Activated T-cell treated with anti-CD3 and anti-CD28 coated beads, Interleukin-2, amount 50 U/mL, for 4 hours (primary cell): Measurements from ENCODE around the gene COX6B2. TPM values are rescaled to one million over a fixed set of nuclear protein-coding genes. Genes with fewer than 3 reads are reported as not detected.
"Not testable (repeated sequence)": the region's sequence is repeated elsewhere in the genome, so short reads cannot be mapped to it uniquely, and the experiment has no call there.

Experiments used
- ATAC-seq, 2 donors: fragments of 200-7000 bp; cut with Tn5 transposase; one replicate each; pipeline ENCODE4 v1.10.0; 2021
- DNase-seq: peaks from one replicate; pipeline ENCODE4 v3.0.0-alpha.2; 2020
- H3K27me3 Mint-ChIP-seq: one replicate; pipeline ENCODE4 v1.8.0; 2021; ENCODE audit warnings: low read depth, mixed read lengths
- H3K36me3 Mint-ChIP-seq: one replicate; pipeline ENCODE4 v1.8.0; 2022; ENCODE audit warnings: mixed read lengths; ENCODE audit not compliant: insufficient read depth
- H3K4me1 Mint-ChIP-seq: one replicate; pipeline ENCODE4 v1.8.0; 2021; ENCODE audit warnings: low read depth, mixed read lengths
- H3K4me3 Mint-ChIP-seq: one replicate; pipeline ENCODE4 v1.8.0; 2021; ENCODE audit warnings: mild to moderate bottlenecking, moderate library complexity, mixed read lengths
- H3K9me3 Mint-ChIP-seq: one replicate; pipeline ENCODE4 v1.8.0; 2021; ENCODE audit warnings: mixed read lengths
- total RNA-seq, 3 donors: library from RNA; stranded (reverse); gene quantifications; one replicate each; pipeline ENCODE4 v1.2.1, GENCODE V29; 2021

COX6B2 gene, protein sequence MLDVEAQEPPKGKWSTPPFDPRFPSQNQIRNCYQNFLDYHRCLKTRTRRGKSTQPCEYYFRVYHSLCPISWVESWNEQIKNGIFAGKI
- not detected for total RNA-seq

DNA sequence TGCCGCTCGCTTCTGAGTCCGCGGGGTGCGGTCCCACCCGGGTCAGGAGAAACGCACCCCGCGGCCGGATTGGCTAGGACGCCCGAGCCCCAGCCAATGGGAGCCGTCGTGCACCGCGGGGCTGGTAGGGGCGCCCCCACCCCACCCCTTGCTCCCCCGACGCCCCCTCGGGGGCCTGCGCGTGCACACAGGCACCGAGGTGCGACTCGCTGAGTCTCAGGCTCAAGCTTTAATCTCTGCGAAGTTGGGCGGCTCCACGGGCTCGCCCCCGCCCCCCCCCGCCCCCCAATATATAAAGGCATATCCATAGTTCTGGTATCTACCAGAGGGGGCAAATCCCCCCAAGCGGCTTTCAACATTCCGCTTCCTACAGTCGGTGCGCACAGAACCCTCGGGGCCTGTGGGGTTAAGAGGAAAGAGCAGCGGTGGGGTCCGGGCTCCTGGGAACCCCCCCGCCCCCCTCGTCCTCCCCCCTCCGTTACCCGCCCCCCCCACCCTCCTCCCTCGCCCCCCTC is at the start of gene COX6B2:
Gene COX6B2, minus strand, starts transcription at position 22 of the 515 bp plus-strand sequence. CDS start 198 bp downstream, outside the sequence.
- no peak for DNase-seq
- H3K4me3 Mint-ChIP-seq, result peak within 1 kb of the TSS; percentile 75
- peaks cover 19% of the 10 kb centered on the region for H3K4me1 Mint-ChIP-seq
- ATAC-seq, result no peak
- H3K9me3 Mint-ChIP-seq, result no peaks in the 10 kb centered on the region
- peaks cover 53% of the 10 kb centered on the region for H3K27me3 Mint-ChIP-seq
- H3K36me3 Mint-ChIP-seq, result no peaks in the 10 kb centered on the region

DNA sequence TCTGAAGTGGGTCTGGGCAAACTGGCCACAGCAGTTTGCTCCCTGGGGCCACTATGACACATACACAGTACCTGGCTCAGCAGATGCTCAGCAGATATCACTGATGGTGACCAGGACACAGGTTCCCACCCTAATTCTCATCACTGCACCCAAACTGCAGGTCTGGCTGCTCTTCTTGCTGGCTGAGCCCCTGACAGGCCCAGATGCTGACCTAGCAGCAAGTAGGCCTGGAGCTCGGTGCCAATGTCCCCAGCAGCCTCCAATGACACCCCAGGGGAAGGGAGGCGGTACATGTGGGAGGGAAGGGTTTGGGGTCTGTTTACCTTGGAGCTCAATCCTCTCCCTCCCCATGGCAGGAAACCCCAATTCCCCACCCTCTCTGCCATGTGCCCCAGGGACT is 48.0 kb upstream of the COX6B2 start:
- no peaks in the 10 kb centered on the region for H3K27me3 Mint-ChIP-seq
- no peaks in the 10 kb centered on the region for H3K9me3 Mint-ChIP-seq
- H3K36me3 Mint-ChIP-seq, result peaks cover 39% of the 10 kb centered on the region
- no peak for DNase-seq
- no peak for ATAC-seq
- peaks cover 25% of the 10 kb centered on the region for H3K4me1 Mint-ChIP-seq
- no peak overlapping the region for H3K4me3 Mint-ChIP-seq

DNA sequence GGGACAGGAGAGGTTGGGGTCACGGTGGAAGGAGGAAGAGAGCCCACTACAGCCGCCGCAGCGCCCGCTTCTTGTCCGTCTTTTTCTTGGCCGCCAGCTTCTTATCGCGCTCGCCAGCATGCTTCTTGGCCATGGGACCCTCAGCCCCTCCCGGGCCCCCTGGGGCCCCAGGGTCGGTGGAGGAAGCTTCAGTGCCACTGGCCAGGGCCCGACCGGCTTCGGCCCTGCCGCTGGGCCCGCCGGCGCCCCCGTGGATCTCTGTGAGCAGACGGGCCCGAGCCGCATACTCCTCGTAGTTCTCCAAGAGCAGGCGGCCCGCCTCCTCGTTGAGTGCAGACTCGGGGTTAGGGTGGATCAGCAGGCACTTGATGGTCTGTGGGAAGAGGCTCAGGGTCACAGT is 46.9 kb upstream of the COX6B2 start:
- not testable (repeated sequence) for H3K9me3 Mint-ChIP-seq, DNase-seq, H3K27me3 Mint-ChIP-seq, ATAC-seq, H3K4me3 Mint-ChIP-seq
- H3K36me3 Mint-ChIP-seq, result peaks cover 35% of the 10 kb centered on the region
- peaks cover 20% of the 10 kb centered on the region for H3K4me1 Mint-ChIP-seq

DNA sequence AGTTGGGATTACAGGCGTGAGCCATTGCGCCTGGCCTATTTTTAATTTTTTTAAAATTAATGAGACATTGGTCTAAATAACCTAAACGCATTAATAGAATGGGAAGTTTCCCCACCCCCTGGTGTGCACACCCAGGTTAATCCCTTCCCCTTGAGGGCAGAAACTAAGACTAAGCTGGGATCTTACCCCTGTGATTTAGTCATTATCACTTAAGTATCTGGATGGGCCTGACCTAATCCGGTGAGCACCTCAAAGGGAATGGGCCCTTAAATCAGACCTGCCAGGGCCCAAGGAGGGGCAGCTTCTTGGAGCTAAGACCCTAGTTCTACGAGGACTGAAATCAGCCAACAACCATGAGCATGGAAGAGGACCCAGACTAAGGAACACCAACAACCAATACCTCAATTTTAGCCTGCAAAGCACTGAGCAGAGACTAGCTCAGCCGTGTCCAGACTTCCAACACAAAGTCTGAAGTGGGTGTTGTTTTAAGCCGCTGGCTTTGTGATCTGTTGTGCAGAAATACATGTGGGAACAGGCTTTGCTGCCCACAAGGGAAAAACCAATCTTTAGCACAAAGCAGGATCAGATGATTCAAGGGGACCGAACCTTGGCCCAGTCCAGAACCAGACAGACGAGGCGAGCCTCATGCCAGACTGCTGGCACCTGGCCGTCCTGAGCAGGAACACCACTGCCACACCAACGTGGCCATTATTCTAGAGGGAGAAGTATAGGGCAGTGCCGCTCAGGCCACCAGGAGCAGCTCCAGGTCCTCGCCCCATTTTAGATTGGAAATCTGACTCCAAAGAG is 46.0 kb upstream of the COX6B2 start:
- no peak for DNase-seq
- H3K4me3 Mint-ChIP-seq, result no peak overlapping the region
- peaks cover 11% of the 10 kb centered on the region for H3K4me1 Mint-ChIP-seq
- H3K36me3 Mint-ChIP-seq, result peaks cover 26% of the 10 kb centered on the region
- ATAC-seq, result no peak
- no peaks in the 10 kb centered on the region for H3K27me3 Mint-ChIP-seq
- no peaks in the 10 kb centered on the region for H3K9me3 Mint-ChIP-seq

DNA sequence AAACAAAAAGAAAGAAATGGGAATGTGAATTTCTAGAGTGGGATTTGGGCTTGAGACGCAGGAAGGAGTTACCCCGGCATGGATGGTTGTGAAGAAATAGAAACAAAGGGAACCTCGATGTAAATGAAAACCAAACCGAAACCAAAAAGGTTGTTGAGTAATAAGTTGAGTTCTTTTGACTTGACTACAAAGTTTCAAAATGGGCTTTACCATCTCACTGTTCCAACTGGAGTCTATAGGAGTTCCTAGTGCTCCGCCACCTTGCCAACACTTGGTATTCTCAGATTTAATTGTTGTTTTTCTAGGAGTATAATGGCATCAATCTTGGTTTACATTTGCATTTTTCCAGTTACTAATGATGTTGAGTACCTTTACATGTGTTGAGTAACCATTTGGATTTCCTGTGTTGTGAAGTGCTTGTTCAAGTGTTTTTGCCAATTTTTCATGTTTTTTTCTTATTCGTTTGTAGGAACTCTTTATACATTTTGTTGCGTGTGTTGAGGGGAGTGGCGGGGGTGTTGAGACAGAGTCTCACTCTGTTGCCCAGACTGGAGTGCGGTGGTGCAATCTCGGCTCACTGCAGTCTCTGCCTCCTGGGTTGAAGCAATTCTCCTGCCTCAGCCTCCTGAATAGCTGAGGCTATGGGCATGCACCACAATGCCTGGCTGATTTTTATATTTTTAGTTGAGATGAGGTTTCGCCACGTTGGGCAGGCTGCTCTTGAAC is 43.8 kb upstream of the COX6B2 start:
- peaks cover 21% of the 10 kb centered on the region for H3K36me3 Mint-ChIP-seq
- H3K4me3 Mint-ChIP-seq, result peak overlapping the region; percentile 25
- ATAC-seq (peak; percentile 56 to 63), DNase-seq (no peak)
- H3K27me3 Mint-ChIP-seq, result no peaks in the 10 kb centered on the region
- peaks cover 10% of the 10 kb centered on the region for H3K4me1 Mint-ChIP-seq
- no peaks in the 10 kb centered on the region for H3K9me3 Mint-ChIP-seq

DNA sequence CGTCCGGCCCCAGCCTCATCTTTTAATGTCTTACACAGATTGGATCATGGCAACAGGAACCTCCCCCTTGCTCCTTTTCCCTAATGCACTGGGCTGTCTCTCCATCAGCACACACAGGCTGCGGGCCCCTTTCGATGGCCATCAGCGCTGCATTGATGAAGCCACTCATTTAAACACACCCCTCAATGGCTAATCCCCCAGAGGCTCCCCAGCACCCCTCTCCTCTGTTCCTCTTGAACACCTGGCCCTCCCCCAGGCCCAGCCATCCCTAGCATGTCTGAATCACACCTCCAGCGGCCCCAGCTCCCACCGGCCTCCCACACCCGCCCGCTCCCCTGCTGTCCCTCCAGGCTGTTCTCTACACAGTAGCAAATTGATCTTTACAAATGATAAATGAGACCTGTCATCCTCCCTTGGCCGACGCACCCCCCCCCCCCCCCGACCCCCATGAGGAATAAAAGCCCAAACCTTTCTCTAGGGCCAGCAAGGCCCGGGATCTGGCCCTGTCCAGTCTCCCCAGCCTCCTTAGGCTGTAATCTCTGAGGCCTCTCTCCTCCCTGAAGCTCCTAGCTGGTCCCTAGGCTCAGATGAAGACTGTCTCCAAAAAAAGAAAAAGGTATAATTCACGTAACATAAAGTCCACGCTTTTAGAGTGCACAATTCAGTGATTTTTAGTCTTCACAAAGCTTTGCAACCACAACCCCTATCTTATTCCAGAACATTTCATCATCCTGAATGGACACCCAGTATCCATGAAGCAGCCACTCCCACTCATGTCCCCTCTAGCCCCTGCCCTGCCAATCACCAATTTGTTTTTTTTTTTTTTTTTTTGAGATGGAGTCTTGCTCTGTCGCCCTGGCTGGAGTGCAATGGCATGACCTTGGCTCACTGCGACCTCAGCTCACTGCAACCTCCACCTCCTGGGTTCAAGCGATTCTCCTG is 38.6 kb upstream of the COX6B2 start:
- peaks cover 12% of the 10 kb centered on the region for H3K36me3 Mint-ChIP-seq
- H3K4me1 Mint-ChIP-seq, result peaks cover 29% of the 10 kb centered on the region
- DNase-seq, result no peak
- H3K4me3 Mint-ChIP-seq, result no peak overlapping the region
- ATAC-seq, result no peak
- H3K27me3 Mint-ChIP-seq, result no peaks in the 10 kb centered on the region
- no peaks in the 10 kb centered on the region for H3K9me3 Mint-ChIP-seq

DNA sequence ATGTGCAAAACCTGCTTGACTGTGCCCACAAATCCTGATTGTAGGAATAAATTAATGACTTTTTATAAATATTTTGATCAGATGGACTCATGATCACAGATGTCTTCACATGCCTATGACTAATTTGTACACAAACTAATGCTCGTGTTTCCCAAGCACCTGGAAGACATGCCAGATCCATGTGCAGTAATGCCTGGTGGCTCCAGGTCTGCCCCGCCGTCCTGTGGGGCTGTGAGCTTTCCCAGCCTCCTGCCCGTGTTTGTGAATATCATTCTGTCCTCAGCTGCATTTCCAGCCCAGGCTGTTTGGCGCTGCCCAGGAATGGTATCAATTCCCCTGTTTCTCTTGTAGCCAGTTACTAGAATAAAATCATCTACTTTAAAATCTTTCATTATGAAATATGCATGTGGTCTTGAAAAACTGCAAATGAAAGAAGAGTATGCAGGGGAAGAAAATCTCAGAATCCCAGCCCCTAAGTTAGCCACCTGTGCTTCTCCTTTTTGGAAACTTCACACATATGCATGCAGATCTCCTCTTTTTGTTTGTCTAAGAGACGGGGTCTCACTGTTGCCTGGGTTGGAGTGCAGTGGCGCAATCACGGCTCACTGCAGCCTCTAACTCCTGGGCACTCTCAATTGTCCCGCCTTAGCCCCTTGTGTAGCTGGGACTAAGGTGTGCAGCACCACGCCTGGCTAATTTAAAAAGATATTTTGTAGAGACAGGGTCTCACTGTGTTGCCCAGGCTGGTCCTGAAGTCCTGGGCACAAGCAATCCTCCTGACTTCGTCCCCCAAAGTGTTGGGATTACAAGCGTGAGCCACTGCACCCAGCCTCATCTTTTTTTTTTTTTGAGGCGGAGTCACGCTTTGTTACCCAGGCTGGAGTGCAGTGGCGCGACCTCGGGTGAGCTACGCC is 37.4 kb upstream of the COX6B2 start:
- ATAC-seq (no peak), DNase-seq (no peak)
- Mint-ChIP-seq H3K36me3 (peaks cover 18% of the 10 kb centered on the region), H3K4me3 (no peak overlapping the region), H3K27me3 (no peaks in the 10 kb centered on the region), H3K9me3 (no peaks in the 10 kb centered on the region), H3K4me1 (peaks cover 37% of the 10 kb centered on the region)

DNA sequence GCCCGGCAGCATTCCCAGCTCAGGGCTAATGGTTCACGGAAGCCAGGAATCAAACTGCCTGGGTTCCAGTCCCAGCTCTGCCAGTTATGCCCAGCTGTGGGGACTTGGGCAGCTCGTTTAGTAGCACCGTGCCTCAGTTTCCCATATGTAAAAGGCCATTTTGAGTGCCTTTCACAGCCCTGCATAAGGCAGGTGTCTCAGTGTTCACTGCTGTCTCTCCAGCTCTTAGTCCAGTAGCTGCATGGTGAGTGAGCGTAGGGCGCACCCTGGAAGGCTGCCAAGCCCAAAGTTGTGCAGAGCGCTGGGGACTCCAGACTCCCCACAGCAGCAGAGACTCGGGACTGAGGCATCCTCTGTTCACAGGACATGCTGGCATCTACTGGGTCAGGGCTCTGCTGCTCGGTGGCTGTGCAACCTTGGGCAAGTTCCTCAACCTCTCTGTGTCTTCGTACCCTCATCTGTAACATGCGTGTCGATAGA is 36.7 kb upstream of the COX6B2 start:
- peaks cover 25% of the 10 kb centered on the region for H3K36me3 Mint-ChIP-seq
- peak; percentile 12 to 15 for ATAC-seq

DNA sequence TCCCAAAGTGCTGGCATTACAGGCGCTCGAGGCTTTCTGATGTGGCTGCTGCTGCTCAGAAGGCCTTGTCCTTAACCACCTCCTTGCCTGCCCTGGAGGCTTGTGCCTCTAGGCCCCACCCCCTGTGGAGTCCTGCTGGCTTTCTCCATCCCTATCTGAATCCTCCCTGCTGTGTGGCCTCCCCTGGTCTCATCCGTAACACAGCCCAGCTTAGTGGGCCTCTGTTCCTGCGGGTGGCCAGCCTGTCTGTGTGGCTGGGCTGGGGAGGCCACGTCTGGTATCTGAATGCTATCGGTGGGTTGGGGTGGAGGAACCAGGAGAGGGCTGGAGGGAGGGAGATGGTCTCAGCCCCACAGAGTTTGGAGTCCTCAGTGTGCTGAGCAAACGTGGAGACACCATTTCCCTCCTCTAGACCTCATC is 36.0 kb upstream of the COX6B2 start:
- Mint-ChIP-seq H3K4me3 (no peak overlapping the region), H3K27me3 (no peaks in the 10 kb centered on the region), H3K4me1 (peaks cover 42% of the 10 kb centered on the region), H3K36me3 (peaks cover 32% of the 10 kb centered on the region), H3K9me3 (no peaks in the 10 kb centered on the region)
- DNase-seq (no peak), ATAC-seq (no peak)

More for the DNA sequence above, 36.7 kb upstream of the COX6B2 start:
- Mint-ChIP-seq H3K4me3 (no peak overlapping the region), H3K9me3 (no peaks in the 10 kb centered on the region), H3K4me1 (peaks cover 40% of the 10 kb centered on the region), H3K27me3 (no peaks in the 10 kb centered on the region)
- DNase-seq, result no peak

DNA sequence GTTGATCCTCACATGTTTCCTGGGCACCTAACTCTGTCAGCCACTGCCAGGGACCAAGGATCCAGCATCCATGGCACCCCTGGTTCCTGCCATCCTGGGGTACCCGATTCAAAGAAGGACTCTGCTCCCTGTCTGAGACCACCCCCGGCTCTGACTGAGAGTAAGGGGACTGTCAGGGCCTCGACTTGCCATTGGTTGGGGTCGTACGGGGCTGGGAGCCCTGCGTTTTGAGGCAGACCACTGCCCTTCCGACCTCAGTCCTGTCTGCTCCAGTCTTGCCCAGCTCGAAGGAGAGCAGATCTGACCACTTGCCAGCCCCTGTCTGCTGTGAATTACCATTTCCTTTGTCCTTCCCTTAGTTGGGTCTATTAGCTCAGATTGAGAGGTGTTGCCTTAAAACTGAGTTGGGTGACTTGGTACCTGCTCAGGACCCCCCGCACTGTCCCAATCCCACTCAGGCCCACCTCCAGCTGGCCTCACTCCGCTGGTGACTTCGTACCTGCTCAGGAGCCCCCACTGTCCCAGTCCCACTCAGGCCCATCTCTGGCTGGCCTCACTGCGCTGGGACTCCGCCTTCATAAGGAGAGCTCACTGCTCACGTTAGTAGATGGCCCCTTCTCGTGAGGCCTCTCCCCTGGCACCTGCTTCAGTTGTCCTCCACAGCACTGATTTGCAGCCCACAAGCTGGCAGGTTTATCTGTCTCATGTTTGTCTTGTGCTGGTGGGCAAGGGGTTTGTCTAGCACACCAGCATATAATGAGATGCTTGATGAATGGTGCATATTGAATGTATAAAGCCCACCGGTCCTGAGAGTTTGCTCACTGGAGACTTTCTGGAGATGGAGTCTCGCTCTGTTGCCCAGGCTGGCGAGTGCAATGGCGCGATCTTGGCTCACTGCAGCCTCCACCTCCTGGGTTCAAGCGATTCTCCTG is 35.1 kb upstream of the COX6B2 start:
- Mint-ChIP-seq H3K9me3 (no peaks in the 10 kb centered on the region), H3K4me1 (peaks cover 45% of the 10 kb centered on the region)
- ATAC-seq, result no peak

DNA sequence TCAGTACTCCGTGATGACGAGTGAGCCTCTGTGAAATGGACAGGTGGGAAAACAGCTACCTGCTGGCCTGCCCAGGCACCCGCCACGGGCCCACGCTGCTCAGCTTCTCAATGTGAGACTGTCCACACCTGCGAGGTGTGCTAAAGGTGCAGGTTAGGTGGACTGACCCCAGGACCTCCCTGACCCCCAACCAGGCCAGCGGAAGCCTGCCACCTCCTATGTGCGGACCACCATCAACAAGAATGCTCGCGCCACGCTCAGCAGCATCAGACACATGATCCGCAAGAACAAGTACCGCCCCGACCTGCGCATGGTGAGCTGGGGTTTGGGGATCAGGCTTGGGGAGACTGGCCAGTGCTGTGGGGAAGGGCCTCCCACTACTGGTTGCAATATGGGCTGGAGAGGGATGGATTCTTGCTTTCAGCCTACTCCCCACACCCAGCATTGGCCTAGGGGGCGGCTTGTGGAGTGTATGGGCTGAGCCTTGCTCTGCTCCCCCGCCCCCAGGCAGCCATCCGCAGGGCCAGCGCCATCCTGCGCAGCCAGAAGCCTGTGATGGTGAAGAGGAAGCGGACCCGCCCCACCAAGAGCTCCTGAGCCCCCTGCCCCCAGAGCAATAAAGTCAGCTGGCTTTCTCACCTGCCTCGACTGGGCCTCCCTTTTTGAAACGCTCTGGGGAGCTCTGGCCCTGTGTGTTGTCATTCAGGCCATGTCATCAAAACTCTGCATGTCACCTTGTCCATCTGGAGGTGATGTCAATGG is 33.4 kb upstream of the COX6B2 start:
- H3K36me3 Mint-ChIP-seq, result peaks cover 32% of the 10 kb centered on the region
- H3K4me1 Mint-ChIP-seq, result peaks cover 54% of the 10 kb centered on the region
- H3K4me3 Mint-ChIP-seq, result peak overlapping the region; percentile 100
- no peaks in the 10 kb centered on the region for H3K27me3 Mint-ChIP-seq
- H3K9me3 Mint-ChIP-seq, result no peaks in the 10 kb centered on the region
- DNase-seq (no peak), ATAC-seq (no peak)

More for the DNA sequence above, 35.1 kb upstream of the COX6B2 start:
- no peaks in the 10 kb centered on the region for H3K27me3 Mint-ChIP-seq
- peaks cover 32% of the 10 kb centered on the region for H3K36me3 Mint-ChIP-seq
- H3K4me3 Mint-ChIP-seq, result peak overlapping the region; percentile 56
- DNase-seq, result no peak
